GM10248 (cell line): ENCODE measurements around the gene CCDC30.

Source experiments
- CTCF ChIA-PET: fragments of 300-600 bp; sonication (Branson Sonifier 250); formaldehyde crosslinking; extraction: SDS; loops from one replicate; lab custom pipeline; 2021; ENCODE audit warnings: antibody characterized with exemption; lab: Yijun Ruan, JAX
- POLR2A ChIA-PET: fragments of 350-650 bp; sonication (Branson Sonifier 250); formaldehyde crosslinking; extraction: SDS; loops from one replicate; lab custom pipeline; 2020; ENCODE audit warnings: antibody characterized with exemption; lab: Yijun Ruan, JAX
- DNase-seq: peaks from one replicate; pipeline ENCODE4 v3.0.0; 2012; ENCODE audit errors: extremely low spot score
- CTCF ChIP-seq: IDR thresholded peaks from 2 replicates; pipeline ENCODE4 v1.5.1; 2012; ENCODE audit warnings: mild to moderate bottlenecking, low read depth; ENCODE audit errors: extremely low read depth, missing control alignments, control extremely low read depth

CCDC30 gene

DNA sequence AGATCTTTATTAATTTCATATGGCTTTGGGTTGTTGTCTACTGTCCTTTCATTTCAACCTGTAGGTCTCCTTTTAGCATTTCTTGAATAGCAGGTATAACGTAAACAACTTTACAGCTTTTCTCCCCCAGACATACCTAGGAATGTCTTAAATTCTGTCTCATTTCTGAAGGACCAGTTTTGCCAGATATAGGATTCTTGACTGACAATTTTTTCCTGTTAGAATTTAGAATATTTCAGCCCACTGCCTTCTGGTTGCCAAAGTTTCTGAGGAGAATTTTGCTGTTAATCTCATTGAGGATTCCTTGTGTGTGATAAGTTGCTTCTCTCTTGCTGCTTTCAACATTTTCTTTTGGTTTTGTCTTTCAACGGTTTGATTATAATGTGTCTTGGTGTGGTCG is 60.1 kb downstream of the CCDC30 start:
- DNase-seq = no peak
- POLR2A ChIA-PET = no interaction called here
- CTCF ChIA-PET = no interaction called here
- TF ChIP-seq CTCF = no peak

GRCh38 chr1:42524330-42524729 is 61.2 kb downstream of the CCDC30 start:
- no peak for DNase-seq
- ChIA-PET CTCF (no interaction called here), POLR2A (no interaction called here)
- no peak for TF ChIP-seq CTCF

- no peak for DNase-seq
- TF ChIP-seq CTCF = no peak
- ChIA-PET CTCF (no interaction called here), POLR2A (no interaction called here)
These were observed 66.7 kb downstream of the CCDC30 start for GRCh38 chr1:42529724-42530181.

GRCh38 chr1:42531043-42531442 is 68.0 kb downstream of the CCDC30 start:
- no peak for TF ChIP-seq CTCF
- CTCF ChIA-PET = interaction anchor here (0.6 kb wide), 1 partner anchor 80 kb away, joined by 3 read pairs; no protein-coding TSS in a partner anchor
- POLR2A ChIA-PET = no interaction called here
- no peak for DNase-seq

- no peak for DNase-seq
- CTCF ChIA-PET = no interaction called here
- TF ChIP-seq CTCF = no peak
- POLR2A ChIA-PET = no interaction called here
These were observed 70.2 kb downstream of the CCDC30 start for GRCh38 chr1:42533101-42533863.

- DNase-seq = no peak
- no peak for TF ChIP-seq CTCF
- ChIA-PET POLR2A (no interaction called here), CTCF (interaction anchor here (1.0 kb wide), 1 partner anchor 45 kb away, joined by 3 read pairs; no protein-coding TSS in a partner anchor)
These were observed 78.0 kb downstream of the CCDC30 start for GRCh38 chr1:42541104-42541503.
